H1 (cell line): ENCODE data around the gene ATP6AP1. TPM values are rescaled to one million over a fixed set of nuclear protein-coding genes. Genes with fewer than 3 reads are reported as not detected.

Experiments used
- CTCF ChIA-PET: fragments of 300-600 bp; sonication (Branson Sonifier 250); formaldehyde crosslinking; loops from one replicate; lab custom pipeline; 2021; ENCODE audit not compliant: partially characterized antibody; lab: Charles Lee
- POLR2A ChIA-PET: fragments of 300-600 bp; sonication (Branson Sonifier 250); formaldehyde crosslinking; loops from one replicate; lab custom pipeline; 2021; ENCODE audit warnings: inconsistent platforms; ENCODE audit not compliant: partially characterized antibody; lab: Charles Lee
- DNase-seq, 2 experiments: peaks; one replicate each; pipeline versions ENCODE4 v3.0.0 to v3.0.0-alpha.2; 2010 to 2022; ENCODE audit warnings: low spot score in 2 of 2, low read depth in 1 of 2, mixed read lengths in 1 of 2
- FAIRE-seq: peaks from 2 replicates; lab custom pipeline; 2011; peaks lifted over from hg19 to GRCh38; lab: Jason Lieb, UNC
- H2AFZ ChIP-seq: 2 replicates; pipeline ENCODE4 v1.8.1; 2012; ENCODE audit warnings: low read length, inconsistent platforms
- H2AK5ac ChIP-seq: 2 replicates; pipeline ENCODE4 v1.6.1; 2013; ENCODE audit warnings: low read depth, low read length
- H2BK120ac ChIP-seq: replicated peaks from 2 replicates; pipeline ENCODE3; 2013; ENCODE audit warnings: low read depth, low read length, inconsistent platforms
- H2BK12ac ChIP-seq: 2 replicates; pipeline ENCODE4 v1.6.1; 2013; ENCODE audit warnings: low read depth, low read length
- H2BK15ac ChIP-seq: 2 replicates; pipeline ENCODE4 v1.6.1; 2013; ENCODE audit warnings: low read length
- H2BK20ac ChIP-seq: 2 replicates; pipeline ENCODE4 v1.6.1; 2013; ENCODE audit warnings: low read length
- H2BK5ac ChIP-seq: 2 replicates; pipeline ENCODE4 v1.6.1; 2013; ENCODE audit warnings: low read depth, low read length
- H3K14ac ChIP-seq: 2 replicates; pipeline ENCODE4 v1.6.1; 2013; ENCODE audit warnings: inconsistent platforms; ENCODE audit not compliant: insufficient read length
- H3K18ac ChIP-seq: 2 replicates; pipeline ENCODE4 v1.6.1; 2013; ENCODE audit warnings: low read length; ENCODE audit errors: extremely low read depth
- H3K23ac ChIP-seq: 2 replicates; pipeline ENCODE4 v1.6.1; 2013; ENCODE audit warnings: inconsistent platforms; ENCODE audit not compliant: insufficient read length
- H3K23me2 ChIP-seq: 2 replicates; pipeline ENCODE4 v1.6.1; 2013; ENCODE audit warnings: low read depth, low read length
- H3K27ac ChIP-seq: 2 replicates; pipeline ENCODE4 v1.6.1; 2011; ENCODE audit warnings: low read depth, low read length, inconsistent platforms
- H3K27me3 ChIP-seq, 4 experiments: replicated peaks in 1 of 4; 1 replicate in 1 of 4; 2 replicates in 3 of 4; pipeline versions ENCODE4 v1.6.1 to v1.8.1; 2011 to 2013; ENCODE audit warnings: low read length in 3 of 4, mild to moderate bottlenecking in 3 of 4, inconsistent platforms in 2 of 4, mixed read lengths in 2 of 4, moderate library complexity in 1 of 4; ENCODE audit not compliant: control insufficient read depth in 3 of 4, insufficient read depth in 3 of 4; ENCODE audit errors: extremely low read depth in 1 of 4
- H3K36me3 ChIP-seq, 4 experiments: 2 replicates each; pipeline versions ENCODE4 v1.6.1 to v1.8.1; 2011 to 2013; ENCODE audit warnings: mild to moderate bottlenecking in 4 of 4, low read length in 3 of 4, moderate library complexity in 2 of 4, control low read depth in 1 of 4, inconsistent platforms in 1 of 4; ENCODE audit not compliant: insufficient read depth in 4 of 4, control insufficient read depth in 2 of 4
- H3K4ac ChIP-seq: replicated peaks from 2 replicates; pipeline ENCODE3; 2013; ENCODE audit warnings: low read length, low read depth, mixed read lengths, inconsistent platforms; ENCODE audit not compliant: insufficient read length
- H3K4me1 ChIP-seq, 4 experiments: replicated peaks in 1 of 4; 1 replicate in 1 of 4; 2 replicates in 3 of 4; pipeline versions ENCODE4 v1.6.1 to v1.8.1; 2011 to 2013; ENCODE audit warnings: low read length in 3 of 4, inconsistent platforms in 2 of 4, mixed read lengths in 1 of 4; ENCODE audit not compliant: insufficient read depth in 4 of 4, control insufficient read depth in 3 of 4
- H3K4me2 ChIP-seq, 2 experiments: 2 replicates each; pipeline versions ENCODE4 v1.6.1 to v1.8.1; 2011 to 2013; ENCODE audit warnings: low read depth in 2 of 2, low read length in 2 of 2, control low read depth in 1 of 2, inconsistent platforms in 1 of 2, mild to moderate bottlenecking in 1 of 2; ENCODE audit not compliant: insufficient read depth in 1 of 2
- H3K4me3 ChIP-seq, 4 experiments: fragments of 200-600, 300-600 bp in 1 of 4; sonication (generic), shearing (Covaris generic), sonication (Bioruptor Twin) in 1 of 4; 2 replicates each; pipeline versions ENCODE4 v1.5.1 to v1.8.1; 2011 to 2016; ENCODE audit warnings: low read length in 4 of 4, low read depth in 3 of 4, control low read depth in 2 of 4, inconsistent platforms in 2 of 4, mild to moderate bottlenecking in 2 of 4, mixed read lengths in 1 of 4, moderate library complexity in 1 of 4; ENCODE audit not compliant: insufficient read depth in 2 of 4; ENCODE audit errors: extremely low read depth in 1 of 4
- H3K56ac ChIP-seq: replicated peaks from 2 replicates; pipeline ENCODE3; 2013; ENCODE audit warnings: low read depth, mild to moderate bottlenecking, mixed read lengths, low read length, inconsistent platforms; ENCODE audit not compliant: insufficient read length
- H3K79me1 ChIP-seq: 2 replicates; pipeline ENCODE4 v1.6.1; 2013; ENCODE audit warnings: low read depth, low read length, control low read depth
- H3K79me2 ChIP-seq, 2 experiments: 2 replicates each; pipeline versions ENCODE4 v1.6.1 to v1.8.1; 2012 to 2013; ENCODE audit warnings: low read length in 2 of 2, mild to moderate bottlenecking in 2 of 2, inconsistent platforms in 1 of 2; ENCODE audit not compliant: insufficient read depth in 2 of 2, control insufficient read depth in 1 of 2
- H3K9ac ChIP-seq, 4 experiments: replicated peaks in 1 of 4; 1 replicate in 1 of 4; 2 replicates in 3 of 4; pipeline versions ENCODE4 v1.6.1 to v1.8.1; 2011 to 2013; ENCODE audit warnings: low read depth in 3 of 4, low read length in 3 of 4, control low read depth in 2 of 4, mild to moderate bottlenecking in 2 of 4, moderate library complexity in 2 of 4, inconsistent platforms in 1 of 4; ENCODE audit errors: extremely low read depth in 1 of 4
- H3K9me3 ChIP-seq, 2 experiments: 2 replicates each; pipeline versions ENCODE4 v1.6.1 to v1.8.1; 2012 to 2013; ENCODE audit warnings: mild to moderate bottlenecking in 2 of 2, moderate library complexity in 2 of 2, control low read depth in 1 of 2, inconsistent platforms in 1 of 2, low read depth in 1 of 2, low read length in 1 of 2, mixed read lengths in 1 of 2; ENCODE audit not compliant: insufficient read depth in 2 of 2
- H4K20me1 ChIP-seq, 2 experiments: replicated peaks in 1 of 2; 2 replicates each; pipeline versions ENCODE3 to v1.8.1; 2011 to 2013; ENCODE audit warnings: inconsistent platforms in 2 of 2, low read length in 2 of 2, mild to moderate bottlenecking in 1 of 2; ENCODE audit not compliant: insufficient read depth in 2 of 2, control insufficient read depth in 1 of 2
- H4K5ac ChIP-seq: 2 replicates; pipeline ENCODE4 v1.6.1; 2013; ENCODE audit warnings: low read length, low read depth, mixed read lengths, inconsistent platforms; ENCODE audit not compliant: insufficient read length
- H4K8ac ChIP-seq: 2 replicates; pipeline ENCODE4 v1.8.0; 2013; ENCODE audit warnings: mild to moderate bottlenecking, moderate library complexity, low read length, inconsistent platforms; ENCODE audit not compliant: insufficient read depth; ENCODE audit errors: extremely low read depth
- H4K91ac ChIP-seq: replicated peaks from 2 replicates; pipeline ENCODE3; 2013; ENCODE audit warnings: low read length, mixed read lengths, inconsistent platforms; ENCODE audit not compliant: insufficient read length
- SP2 ChIP-seq: IDR thresholded peaks from 2 replicates; pipeline ENCODE4 v1.6.1; 2012; ENCODE audit warnings: mild to moderate bottlenecking, low read length, inconsistent platforms
- WGBS, 2 experiments: shearing (Covaris generic) in 1 of 2; methylation state at CpG; one replicate each; pipeline versions ENCODE4 v1.1.6 to v1.1.7; 2013 to 2015; ENCODE audit warnings: low lambda C conversion rate in 2 of 2, mixed read lengths in 2 of 2, inconsistent platforms in 1 of 2, low coverage in 1 of 2, missing lambda C conversion rate in 1 of 2; ENCODE audit not compliant: insufficient replicate concordance in 2 of 2, insufficient coverage in 1 of 2, insufficient read length in 1 of 2; ENCODE audit errors: extremely low coverage in 1 of 2, missing lambda C conversion rate in 1 of 2; 5-methylcytosine and 5-hydroxymethylcytosine counted together
- polyA plus RNA-seq, 7 experiments: library from polyadenylated mRNA; depleted of rRNA in 3 of 7; stranded (reverse) in 5 of 7; unstranded in 2 of 7; fragments of >200 nt in 5 of 7; fragments of 200-250 nt in 2 of 7; gene quantifications; 1 replicate in 5 of 7; 2 replicates in 1 of 7; 4 replicates in 1 of 7; pipeline versions ENCODE4 v1.2.1 to v1.2.3, GENCODE V29; 2011 to 2013; ENCODE audit warnings: missing spikeins in 2 of 7, mixed read lengths in 2 of 7
- total RNA-seq: library from RNA; stranded (reverse); fragmentation: NEBNext Ultra II Directional; extraction: Animal tissue kit (Norgen Biotek cat#: 25700); gene quantifications from 2 replicates; pipeline ENCODE4 v1.2.1, GENCODE V29; 2021

The ATP6AP1 gene
- total and polyA plus RNA-seq, 2 of the 8 experiments (the other 6 are each of a cell fraction or from before 2014, with no cell fraction given) = 44.6 to 80.8 TPM

DNA sequence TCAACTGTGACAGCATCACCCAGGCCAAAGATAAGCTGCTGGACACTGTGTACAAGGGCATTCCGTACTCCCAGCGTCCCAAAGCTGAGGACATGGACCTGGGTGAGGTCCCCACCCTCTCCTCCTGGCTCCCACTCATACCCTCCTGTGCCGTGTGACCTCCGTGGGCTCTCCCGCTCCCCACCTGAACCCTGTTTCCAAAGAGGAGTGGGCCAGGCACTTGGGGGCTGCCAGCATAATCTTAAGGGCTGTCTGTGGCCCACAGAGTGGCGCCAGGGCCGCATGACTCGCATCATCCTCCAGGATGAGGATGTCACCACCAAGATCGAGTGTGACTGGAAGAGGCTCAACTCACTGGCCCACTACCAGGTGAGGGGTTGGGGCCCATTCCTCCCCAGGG is 40.6 kb downstream of the ATP6AP1 start:
- Histone ChIP-seq H3K4me2 (no peak overlapping the region), H3K36me3 (peaks cover 0 to 30% (median 5%) of the 10 kb centered on the region in 4 experiments; a peak in 5 of 8 replicates), H2AFZ (no peak overlapping the region), H2BK15ac (no peak overlapping the region), H4K20me1 (no peaks in the 10 kb centered on the region), H3K23ac (no peak overlapping the region), H3K4me3 (no peak overlapping the region), H4K91ac (no peak overlapping the region), H3K14ac (no peak overlapping the region), H3K27ac (no peak overlapping the region), H3K9me3 (no peaks in the 10 kb centered on the region), H4K8ac (no peak overlapping the region), H3K9ac (no peak overlapping the region), H3K4me1 (no peaks in the 10 kb centered on the region), H3K56ac (no peak overlapping the region), H2BK12ac (no peak overlapping the region), H3K23me2 (no peaks in the 10 kb centered on the region), H2BK120ac (no peak overlapping the region), H2BK20ac (no peak overlapping the region), H3K18ac (no peak overlapping the region), H3K4ac (no peak overlapping the region), H2AK5ac (no peak overlapping the region), H2BK5ac (no peak overlapping the region), H3K27me3 (no peaks in the 10 kb centered on the region), H4K5ac (no peak overlapping the region), H3K79me2 (no peaks in the 10 kb centered on the region), H3K79me1 (no peaks in the 10 kb centered on the region)
- no peak for FAIRE-seq
- 95% methylated on average over 9 of the region's 9 CpGs; no CpG with 5 or more reads in 1 of the 2 experiments for WGBS, 2 experiments
- CTCF ChIA-PET = interaction anchor here (1.1 kb wide), 1 partner anchor 9 kb away, joined by 3 read pairs; no protein-coding TSS in a partner anchor
- DNase-seq = no peak
- POLR2A ChIA-PET = interaction anchor here (1.2 kb wide), 2 partner anchors 9 kb away, joined by 3 to 4 read pairs; no protein-coding TSS in a partner anchor
- no peak for TF ChIP-seq SP2
